DOHH2 (cell line): ENCODE measurements around the gene EID3.
"Not testable (repeated sequence)": the region's sequence is repeated elsewhere in the genome, so short reads cannot be mapped to it uniquely, and the experiment has no call there.

ENCODE experiments used
- H3F3A ChIP-seq: fragments of 200-600 bp; sonication (generic), shearing (Covaris generic); 2 replicates; pipeline ENCODE4 v1.6.0; 2016; ENCODE audit warnings: antibody characterized with exemption, mild to moderate bottlenecking; ENCODE audit not compliant: control insufficient read depth, insufficient read depth
- H3K27ac ChIP-seq: fragments of 200-600 bp; sonication (generic); 2 replicates; pipeline ENCODE4 v1.5.1; 2014; ENCODE audit warnings: low read depth, mild to moderate bottlenecking, low read length, moderate library complexity
- H3K27me3 ChIP-seq: fragments of 200-600 bp; sonication (generic); 2 replicates; pipeline ENCODE4 v1.6.1; 2014; ENCODE audit warnings: mild to moderate bottlenecking, low read length, mixed read lengths; ENCODE audit not compliant: control insufficient read depth
- H3K36me3 ChIP-seq: fragments of 200-600 bp; sonication (generic); 2 replicates; pipeline ENCODE4 v1.6.1; 2014; ENCODE audit warnings: mild to moderate bottlenecking, low read length, moderate library complexity, mixed read lengths; ENCODE audit not compliant: control insufficient read depth
- H3K4me1 ChIP-seq: fragments of 200-600 bp; sonication (generic); 2 replicates; pipeline ENCODE4 v1.6.1; 2014; ENCODE audit warnings: mild to moderate bottlenecking, low read length, mixed read lengths; ENCODE audit not compliant: control insufficient read depth
- H3K4me2 ChIP-seq: fragments of 200-600 bp; sonication (generic); 2 replicates; pipeline ENCODE4 v1.6.0; 2014; ENCODE audit warnings: mild to moderate bottlenecking, low read length, moderate library complexity
- H3K4me3 ChIP-seq: fragments of 200-600 bp; sonication (generic); 2 replicates; pipeline ENCODE4 v1.5.1; 2014; ENCODE audit warnings: mild to moderate bottlenecking, low read length, mixed read lengths
- H3K79me2 ChIP-seq: fragments of 200-600 bp; sonication (generic); 2 replicates; pipeline ENCODE4 v1.6.1; 2014; ENCODE audit warnings: mild to moderate bottlenecking, low read length, mixed read lengths; ENCODE audit not compliant: control insufficient read depth
- H3K9me2 ChIP-seq: fragments of 200-600 bp; sonication (generic); replicated peaks from 2 replicates; pipeline ENCODE4 v1.6.1; 2014; ENCODE audit warnings: mild to moderate bottlenecking, low read length, mixed read lengths; ENCODE audit not compliant: control insufficient read depth
- H3K9me3 ChIP-seq: fragments of 200-600 bp; sonication (generic); 2 replicates; pipeline ENCODE4 v1.6.1; 2014; ENCODE audit warnings: antibody characterized with exemption, low read length, mixed read lengths; ENCODE audit not compliant: control insufficient read depth, insufficient read depth
- H4K20me1 ChIP-seq: fragments of 200-600 bp; sonication (generic); 2 replicates; pipeline ENCODE4 v1.6.0; 2014; ENCODE audit warnings: low read depth, mild to moderate bottlenecking, antibody characterized with exemption, low read length, moderate library complexity; ENCODE audit not compliant: control insufficient read depth, insufficient read depth
- CTCF ChIP-seq: fragments of 200-600 bp; sonication (generic); IDR thresholded peaks from one replicate; pipeline ENCODE4 v1.5.1; 2014; ENCODE audit warnings: antibody characterized with exemption, mild to moderate bottlenecking, low read depth, low read length; ENCODE audit not compliant: poor library complexity, severe bottlenecking
- EZH2phosphoT487 ChIP-seq: fragments of 200-600 bp; sonication (generic); IDR thresholded peaks from 2 replicates; pipeline ENCODE4 v1.6.1; 2017; ENCODE audit warnings: borderline replicate concordance, mild to moderate bottlenecking, antibody characterized with exemption, low read length, moderate library complexity, mixed read lengths

EID3 gene

GRCh38 chr12:104323899-104324298 lies 20.4 kb downstream of the EID3 start:
- Histone ChIP-seq H3K27ac (no peak overlapping the region), H4K20me1 (no peaks in the 10 kb centered on the region), H3K36me3 (peaks cover 79% of the 10 kb centered on the region), H3K9me2 (no peaks in the 10 kb centered on the region), H3F3A (no peaks in the 10 kb centered on the region), H3K9me3 (no peaks in the 10 kb centered on the region), H3K27me3 (no peaks in the 10 kb centered on the region), H3K4me2 (no peak overlapping the region), H3K4me3 (no peak overlapping the region), H3K79me2 (no peaks in the 10 kb centered on the region), H3K4me1 (no peaks in the 10 kb centered on the region)
- TF ChIP-seq EZH2phosphoT487 (no peak), CTCF (no peak)

GRCh38 chr12:104328278-104328677 lies 24.7 kb downstream of the EID3 start:
- not testable (repeated sequence) for H3K4me1 ChIP-seq, H3K9me2 ChIP-seq, H3K9me3 ChIP-seq, H3F3A ChIP-seq, H3K4me3 ChIP-seq, H3K79me2 ChIP-seq, H3K4me2 ChIP-seq, H4K20me1 ChIP-seq, H3K27me3 ChIP-seq, H3K27ac ChIP-seq
- peaks cover 71% of the 10 kb centered on the region for H3K36me3 ChIP-seq

- Histone ChIP-seq H3K79me2 (no peaks in the 10 kb centered on the region), H4K20me1 (no peaks in the 10 kb centered on the region), H3K9me2 (no peaks in the 10 kb centered on the region), H3F3A (peaks cover 8% of the 10 kb centered on the region; the same call in 1 of the 2 replicates), H3K4me3 (no peak overlapping the region), H3K27me3 (no peaks in the 10 kb centered on the region), H3K4me2 (no peak overlapping the region), H3K27ac (no peak overlapping the region), H3K4me1 (no peaks in the 10 kb centered on the region), H3K9me3 (no peaks in the 10 kb centered on the region), H3K36me3 (peaks cover 74% of the 10 kb centered on the region)
- TF ChIP-seq EZH2phosphoT487, result no peak
- no peak for TF ChIP-seq CTCF
These were observed 25.3 kb downstream of the EID3 start for GRCh38 chr12:104328790-104329189.

GRCh38 chr12:104329707-104330532 lies 26.4 kb downstream of the EID3 start:
- H3K9me2 ChIP-seq, result no peaks in the 10 kb centered on the region
- no peak overlapping the region for H3K27ac ChIP-seq
- H3K36me3 ChIP-seq, result peaks cover 78% of the 10 kb centered on the region
- H3K4me1 ChIP-seq, result no peaks in the 10 kb centered on the region
- no peaks in the 10 kb centered on the region for H3K27me3 ChIP-seq
- no peak overlapping the region for H3K4me3 ChIP-seq
- H4K20me1 ChIP-seq, result no peaks in the 10 kb centered on the region
- TF ChIP-seq CTCF (no peak), EZH2phosphoT487 (no peak)
- H3F3A ChIP-seq, result peaks cover 8% of the 10 kb centered on the region; the same call in 1 of the 2 replicates
- H3K79me2 ChIP-seq, result no peaks in the 10 kb centered on the region
- H3K9me3 ChIP-seq, result no peaks in the 10 kb centered on the region
- H3K4me2 ChIP-seq, result no peak overlapping the region
